Panc1 (cell line): ENCODE measurements around the gene KLHDC9. TPM values are rescaled to one million over a fixed set of nuclear protein-coding genes. Genes with fewer than 3 reads are reported as not detected.

ENCODE experiments used
- ATAC-seq: fragments of 200-7000 bp; cut with Tn5 transposase; 2 replicates; pipeline ENCODE4 v1.9.1; 2020; ENCODE audit warnings: mild to moderate bottlenecking, moderate library complexity
- BruUV-seq: library from RNA; stranded (reverse); fragments of 400-500 nt; replicated peaks from 2 replicates; lab custom pipeline; 2021; lab: Mats Ljungman, UMichigan
- CTCF ChIA-PET: fragments of 300-600 bp; sonication (Branson Sonifier 250); formaldehyde crosslinking; loops from one replicate; lab custom pipeline; 2022; ENCODE audit warnings: antibody characterized with exemption; lab: Charles Lee
- POLR2A ChIA-PET: fragments of 300-600 bp; sonication (Branson Sonifier 250); formaldehyde crosslinking; loops from one replicate; lab custom pipeline; 2022; ENCODE audit warnings: antibody characterized with exemption; lab: Charles Lee
- DNase-seq: peaks from one replicate; pipeline ENCODE4 v3.0.0-alpha.2; 2010; ENCODE audit warnings: low read depth, low spot score
- H3K27ac ChIP-seq: 2 replicates; pipeline ENCODE4 v1.5.1; 2011; ENCODE audit warnings: mild to moderate bottlenecking, low read length, inconsistent platforms
- H3K27me3 ChIP-seq: fragments of 200-500 bp; sonication (Bioruptor generic); 2 replicates; pipeline ENCODE4 v1.6.0; 2014; ENCODE audit warnings: low read length, inconsistent platforms; ENCODE audit not compliant: control insufficient read depth, insufficient read depth
- H3K36me3 ChIP-seq: fragments of 200-500 bp; sonication (Bioruptor generic); 2 replicates; pipeline ENCODE4 v1.5.1; 2014; ENCODE audit warnings: inconsistent platforms, mild to moderate bottlenecking, low read length, moderate library complexity; ENCODE audit not compliant: control insufficient read depth, insufficient read depth
- H3K4me1 ChIP-seq: 2 replicates; pipeline ENCODE4 v1.5.1; 2011; ENCODE audit warnings: inconsistent platforms, mild to moderate bottlenecking, low read length, moderate library complexity; ENCODE audit not compliant: control insufficient read depth, insufficient read depth
- H3K4me3 ChIP-seq, 2 experiments: 2 replicates each; pipeline ENCODE4 v1.5.1; 2011 to 2012; ENCODE audit warnings: low read depth in 2 of 2, low read length in 2 of 2, mild to moderate bottlenecking in 2 of 2, inconsistent platforms in 1 of 2, moderate library complexity in 1 of 2
- H3K9me3 ChIP-seq: fragments of 200-500 bp; sonication (Bioruptor generic); 2 replicates; pipeline ENCODE4 v1.5.1; 2014; ENCODE audit warnings: low read depth, mild to moderate bottlenecking, inconsistent platforms, low read length, moderate library complexity; ENCODE audit not compliant: control insufficient read depth, insufficient read depth
- POLR2AphosphoS5 ChIP-seq: IDR thresholded peaks from 2 replicates; pipeline ENCODE4 v1.6.1; 2012; ENCODE audit warnings: mild to moderate bottlenecking, low read depth, low read length, moderate library complexity
- SIN3A ChIP-seq: IDR thresholded peaks from 2 replicates; pipeline ENCODE4 v1.6.1; 2012; ENCODE audit warnings: low read depth, mild to moderate bottlenecking, low read length, moderate library complexity, borderline replicate concordance; ENCODE audit not compliant: insufficient read depth
- TCF7L2 ChIP-seq: IDR thresholded peaks from 2 replicates; pipeline ENCODE4 v1.6.1; 2011; ENCODE audit warnings: mild to moderate bottlenecking, low read depth, low read length, inconsistent platforms
- in situ Hi-C: cut with HindIII; loops from 2 replicates; pipeline ENCODE4 v1.10.0; 2016; ENCODE audit warnings: low sequenced_read_pairs, low pct_unique_long_range_greater_than_20kb
- intact Hi-C: fragments of 100-400 bp; cut with micrococcal nuclease; formaldehyde crosslinking; loops from one replicate; pipeline ENCODE4 v1.10.0; 2022; ENCODE audit not compliant: unreplicated experiment
- total RNA-seq: library from RNA; stranded (reverse); gene quantifications from one replicate; pipeline ENCODE4 v1.2.1, GENCODE V29; 2021; ENCODE audit not compliant: unreplicated experiment
- TF ChIP-seq, protein P1 (sequence below), 2 experiments: IDR thresholded peaks; 2 replicates each; pipeline ENCODE4 v1.6.1; 2011 to 2012; ENCODE audit warnings: low read depth in 2 of 2, control low read depth in 1 of 2, low read length in 1 of 2, mild to moderate bottlenecking in 1 of 2, moderate library complexity in 1 of 2; ENCODE audit not compliant: insufficient read depth in 1 of 2
- TF ChIP-seq, protein P2 (sequence below): fragments of 450-650 bp; IDR thresholded peaks from 2 replicates; pipeline ENCODE4 v1.5.1; 2017; ENCODE audit warnings: mild to moderate bottlenecking

The KLHDC9 gene
- total RNA-seq, 1 experiment from 2014 or later, result 7.6 TPM

DNA sequence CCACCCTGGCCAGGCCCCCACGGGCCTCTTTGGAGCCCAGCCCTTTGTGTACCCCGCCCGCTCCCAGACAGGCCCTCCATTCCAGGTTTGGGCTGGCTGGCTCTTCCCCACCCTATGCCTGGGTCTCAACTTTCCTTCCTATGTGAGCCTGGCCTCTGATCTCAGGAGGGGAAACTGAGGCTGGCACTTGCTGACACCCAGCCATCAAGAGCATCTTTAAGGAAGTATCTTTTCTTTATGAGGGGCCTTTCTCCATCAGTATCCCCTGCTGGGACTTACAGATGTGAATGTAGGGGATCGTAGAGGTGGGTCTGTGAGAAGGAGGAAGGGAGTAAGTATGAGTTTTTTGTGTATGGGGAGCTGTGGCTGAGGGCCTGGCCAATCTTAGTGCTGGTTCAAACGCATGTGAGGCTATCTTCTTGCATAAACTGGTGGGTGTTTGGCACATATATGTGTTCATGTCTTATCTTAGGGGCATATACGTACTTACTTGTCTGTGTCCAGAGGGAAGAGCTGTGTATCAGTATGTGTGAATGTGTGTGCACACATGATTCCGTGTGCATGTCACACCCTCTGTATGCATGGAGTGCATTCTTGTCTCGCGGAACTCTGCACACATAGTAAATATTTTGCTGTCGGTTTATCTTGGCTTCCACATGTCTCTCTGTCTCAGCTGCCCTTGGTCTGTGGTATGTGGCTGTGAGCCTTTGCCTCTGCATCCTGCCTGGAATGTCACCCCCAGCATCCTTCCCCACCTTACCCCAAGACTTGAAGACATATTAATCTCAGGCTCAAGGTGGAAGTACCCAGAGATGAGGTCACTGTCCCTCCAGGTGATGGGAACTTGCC is 14.2 kb upstream of the KLHDC9 start:
- ATAC-seq (no peak), DNase-seq (no peak)
- H3K4me3 ChIP-seq, result no peak overlapping the region
- in situ Hi-C loops, result no loop called here
- intact Hi-C loops, result no loop called here
- H3K4me1 ChIP-seq, result peaks cover 4% of the 10 kb centered on the region; the same call in 1 of the 2 replicates
- no peaks in the 10 kb centered on the region for H3K9me3 ChIP-seq
- TF ChIP-seq SIN3A, result no peak
- no peak for TF ChIP-seq TCF7L2
- TF ChIP-seq, protein P1, sequence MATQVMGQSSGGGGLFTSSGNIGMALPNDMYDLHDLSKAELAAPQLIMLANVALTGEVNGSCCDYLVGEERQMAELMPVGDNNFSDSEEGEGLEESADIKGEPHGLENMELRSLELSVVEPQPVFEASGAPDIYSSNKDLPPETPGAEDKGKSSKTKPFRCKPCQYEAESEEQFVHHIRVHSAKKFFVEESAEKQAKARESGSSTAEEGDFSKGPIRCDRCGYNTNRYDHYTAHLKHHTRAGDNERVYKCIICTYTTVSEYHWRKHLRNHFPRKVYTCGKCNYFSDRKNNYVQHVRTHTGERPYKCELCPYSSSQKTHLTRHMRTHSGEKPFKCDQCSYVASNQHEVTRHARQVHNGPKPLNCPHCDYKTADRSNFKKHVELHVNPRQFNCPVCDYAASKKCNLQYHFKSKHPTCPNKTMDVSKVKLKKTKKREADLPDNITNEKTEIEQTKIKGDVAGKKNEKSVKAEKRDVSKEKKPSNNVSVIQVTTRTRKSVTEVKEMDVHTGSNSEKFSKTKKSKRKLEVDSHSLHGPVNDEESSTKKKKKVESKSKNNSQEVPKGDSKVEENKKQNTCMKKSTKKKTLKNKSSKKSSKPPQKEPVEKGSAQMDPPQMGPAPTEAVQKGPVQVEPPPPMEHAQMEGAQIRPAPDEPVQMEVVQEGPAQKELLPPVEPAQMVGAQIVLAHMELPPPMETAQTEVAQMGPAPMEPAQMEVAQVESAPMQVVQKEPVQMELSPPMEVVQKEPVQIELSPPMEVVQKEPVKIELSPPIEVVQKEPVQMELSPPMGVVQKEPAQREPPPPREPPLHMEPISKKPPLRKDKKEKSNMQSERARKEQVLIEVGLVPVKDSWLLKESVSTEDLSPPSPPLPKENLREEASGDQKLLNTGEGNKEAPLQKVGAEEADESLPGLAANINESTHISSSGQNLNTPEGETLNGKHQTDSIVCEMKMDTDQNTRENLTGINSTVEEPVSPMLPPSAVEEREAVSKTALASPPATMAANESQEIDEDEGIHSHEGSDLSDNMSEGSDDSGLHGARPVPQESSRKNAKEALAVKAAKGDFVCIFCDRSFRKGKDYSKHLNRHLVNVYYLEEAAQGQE (IDR thresholded peaks at IDR 0.05; ENCODE audit: insufficient read depth in 1 of 2, low read depth in 2 of 2, low read length in 1 of 2), result no peak
- TF ChIP-seq, protein P2, sequence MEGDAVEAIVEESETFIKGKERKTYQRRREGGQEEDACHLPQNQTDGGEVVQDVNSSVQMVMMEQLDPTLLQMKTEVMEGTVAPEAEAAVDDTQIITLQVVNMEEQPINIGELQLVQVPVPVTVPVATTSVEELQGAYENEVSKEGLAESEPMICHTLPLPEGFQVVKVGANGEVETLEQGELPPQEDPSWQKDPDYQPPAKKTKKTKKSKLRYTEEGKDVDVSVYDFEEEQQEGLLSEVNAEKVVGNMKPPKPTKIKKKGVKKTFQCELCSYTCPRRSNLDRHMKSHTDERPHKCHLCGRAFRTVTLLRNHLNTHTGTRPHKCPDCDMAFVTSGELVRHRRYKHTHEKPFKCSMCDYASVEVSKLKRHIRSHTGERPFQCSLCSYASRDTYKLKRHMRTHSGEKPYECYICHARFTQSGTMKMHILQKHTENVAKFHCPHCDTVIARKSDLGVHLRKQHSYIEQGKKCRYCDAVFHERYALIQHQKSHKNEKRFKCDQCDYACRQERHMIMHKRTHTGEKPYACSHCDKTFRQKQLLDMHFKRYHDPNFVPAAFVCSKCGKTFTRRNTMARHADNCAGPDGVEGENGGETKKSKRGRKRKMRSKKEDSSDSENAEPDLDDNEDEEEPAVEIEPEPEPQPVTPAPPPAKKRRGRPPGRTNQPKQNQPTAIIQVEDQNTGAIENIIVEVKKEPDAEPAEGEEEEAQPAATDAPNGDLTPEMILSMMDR, result no peak
- no peak for TF ChIP-seq POLR2AphosphoS5
- no peak overlapping the region for H3K27ac ChIP-seq
- ChIA-PET CTCF (interaction anchor here (0.6 kb wide), 1 partner anchor 124 kb away, joined by 15 read pairs; no protein-coding TSS in a partner anchor), POLR2A (no interaction called here)
- no peaks in the 10 kb centered on the region for H3K27me3 ChIP-seq
- no peaks in the 10 kb centered on the region for H3K36me3 ChIP-seq
- no TSS peak for BruUV-seq

- intact Hi-C loops (no loop called here), in situ Hi-C loops (no loop called here)
- ChIA-PET CTCF (interaction anchor here (0.6 kb wide), 1 partner anchor 125 kb away, joined by 15 read pairs; no protein-coding TSS in a partner anchor), POLR2A (no interaction called here)
- DNase-seq, result no peak
- Histone ChIP-seq H3K9me3 (no peaks in the 10 kb centered on the region), H3K36me3 (no peaks in the 10 kb centered on the region), H3K4me3 (no peak overlapping the region), H3K4me1 (peaks cover 4% of the 10 kb centered on the region; the same call in 1 of the 2 replicates), H3K27me3 (no peaks in the 10 kb centered on the region), H3K27ac (no peak overlapping the region)
- BruUV-seq, result no TSS peak
- TF ChIP-seq, protein P2, result no peak
- TF ChIP-seq, protein P1 (IDR thresholded peaks at IDR 0.05; ENCODE audit: insufficient read depth in 1 of 2, low read depth in 2 of 2, low read length in 1 of 2), result no peak
- TF ChIP-seq POLR2AphosphoS5 (no peak), SIN3A (no peak), TCF7L2 (no peak)
- ATAC-seq, result no peak
These were observed 13.6 kb upstream of the KLHDC9 start for GRCh38 chr1:161084597-161084988.
